Activated effector memory CD4-positive, alpha-beta T cell treated with Interleukin-2 at 50 U/mL for 16 hours (primary cell): ENCODE data around the gene EMC8.
"Not testable (repeated sequence)": the region's sequence is repeated elsewhere in the genome, so short reads cannot be mapped to it uniquely, and the experiment has no call there.

Source experiments
- DNase-seq: peaks from one replicate; pipeline ENCODE4 v3.0.0-alpha.2; 2020

The EMC8 gene

GRCh38 chr16:85834741-85835140 is 35.4 kb upstream of the EMC8 start:
- DNase-seq, result no peak

DNA sequence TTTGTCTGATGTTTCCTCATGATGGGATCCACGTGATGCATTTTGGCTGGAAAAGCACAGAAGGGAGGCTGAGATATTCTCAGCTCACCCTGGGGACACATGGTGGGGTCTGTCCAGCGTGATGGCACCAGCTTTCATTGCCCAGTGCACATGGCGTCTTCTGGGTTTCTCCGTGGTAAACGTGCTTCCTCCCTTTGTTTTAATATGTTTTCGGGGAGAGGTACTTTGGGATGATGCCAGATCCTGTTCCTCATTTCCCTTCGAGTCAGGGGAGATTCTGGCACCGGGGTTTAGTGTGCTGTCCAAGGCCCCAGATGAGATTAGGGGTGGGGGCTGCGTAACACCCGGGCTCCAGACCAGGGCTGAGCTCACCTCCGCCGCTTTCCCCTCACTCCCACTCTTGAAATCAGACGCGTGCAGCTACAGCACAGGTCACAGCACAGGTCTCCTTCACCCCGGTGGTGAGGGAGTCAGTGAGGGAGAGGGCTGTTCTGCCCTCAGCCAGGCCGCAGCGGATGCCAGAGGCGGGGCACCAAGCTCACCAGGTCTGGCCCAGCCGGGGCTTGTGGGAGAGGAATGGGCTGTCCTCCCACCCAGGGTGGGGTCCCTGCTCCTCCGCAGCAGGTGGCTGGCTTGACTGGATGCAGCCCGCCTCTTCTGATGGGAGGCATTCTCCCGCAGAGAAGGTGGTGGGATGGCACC is 34.0 kb upstream of the EMC8 start:
- no peak for DNase-seq

DNA sequence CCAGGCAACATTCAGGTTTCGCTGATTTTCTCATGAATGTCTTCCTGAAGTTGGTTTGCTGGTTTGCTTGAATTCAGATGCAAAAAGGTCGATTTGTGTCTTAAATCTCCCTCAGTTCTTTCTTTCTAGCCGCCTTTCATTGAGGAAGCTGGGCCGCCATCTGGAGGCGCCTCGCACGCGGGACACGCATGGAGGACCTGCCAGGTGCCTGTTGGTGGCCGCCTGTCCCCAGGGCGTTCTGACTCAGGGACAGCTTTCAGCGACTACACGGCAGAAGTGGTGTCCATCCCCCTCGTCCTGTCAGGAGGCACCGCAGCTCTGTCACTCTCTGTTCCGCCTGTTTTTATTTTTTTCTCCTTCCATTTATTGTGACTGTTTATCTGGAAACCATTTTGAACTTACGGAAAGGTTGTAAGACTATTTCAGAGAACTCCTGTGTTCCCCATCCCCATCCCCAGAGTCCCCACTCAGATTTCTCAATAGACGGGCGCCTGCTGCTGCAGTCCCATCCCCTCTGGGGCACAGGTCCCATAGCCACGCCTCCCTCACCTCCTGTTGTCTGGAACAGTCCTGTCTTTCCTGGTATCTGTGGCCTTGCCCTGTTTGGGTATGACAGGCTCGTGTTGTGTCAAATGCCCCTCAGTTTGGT is 33.4 kb upstream of the EMC8 start:
- DNase-seq, result no peak

DNA sequence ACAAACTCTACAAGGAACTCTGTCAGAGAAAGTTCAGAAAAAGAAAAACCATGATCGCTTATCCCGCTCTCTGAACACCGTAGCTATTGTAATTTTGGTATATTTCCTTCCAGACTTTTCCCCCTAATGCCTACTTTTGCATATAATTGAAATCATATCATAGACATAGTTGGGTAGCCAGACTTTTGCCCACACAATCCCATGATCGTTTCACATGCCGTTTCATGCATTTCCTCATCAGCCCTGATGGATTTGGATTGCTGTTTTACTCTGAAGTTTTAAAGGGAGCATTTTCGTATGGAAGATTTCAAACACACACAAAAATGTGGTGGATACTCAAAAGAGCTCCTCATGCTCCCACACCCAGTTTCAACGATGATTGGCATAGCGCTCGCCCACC is 31.5 kb upstream of the EMC8 start:
- DNase-seq, result no peak

DNA sequence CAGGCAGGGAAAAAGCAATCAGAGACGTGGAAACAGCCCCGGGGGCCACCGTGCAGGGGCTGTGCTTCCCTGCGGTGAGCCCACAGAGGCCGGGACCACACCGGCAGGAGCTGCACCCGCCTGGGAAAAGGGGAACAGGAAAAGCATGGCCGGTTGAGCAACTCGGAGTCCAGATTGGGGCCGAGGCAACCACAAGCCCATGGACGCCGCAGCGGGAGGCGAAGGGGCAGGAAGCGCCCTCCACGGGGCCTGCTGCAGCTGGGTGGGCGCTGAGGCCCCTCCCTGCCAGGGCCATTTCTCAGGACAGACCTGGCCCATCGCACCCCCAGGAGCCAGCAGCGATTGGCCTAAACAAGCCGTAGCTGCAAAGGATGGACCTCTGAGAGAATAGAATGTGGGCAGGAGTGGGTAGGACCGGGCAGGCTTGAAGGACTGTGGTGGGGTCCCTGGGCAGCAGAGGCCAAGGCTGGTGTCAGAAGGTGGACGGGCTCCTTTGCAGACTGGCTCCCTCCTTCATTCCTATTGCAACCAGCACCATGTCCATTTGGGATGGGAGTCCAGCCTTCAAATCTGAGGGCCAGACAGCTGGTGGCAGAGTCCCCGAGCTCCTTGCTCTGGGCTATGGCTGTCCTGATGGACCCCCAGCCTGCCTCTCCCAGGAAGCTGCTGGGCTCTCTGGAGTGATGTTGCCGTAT is 30.6 kb upstream of the EMC8 start:
- no peak for DNase-seq

DNA sequence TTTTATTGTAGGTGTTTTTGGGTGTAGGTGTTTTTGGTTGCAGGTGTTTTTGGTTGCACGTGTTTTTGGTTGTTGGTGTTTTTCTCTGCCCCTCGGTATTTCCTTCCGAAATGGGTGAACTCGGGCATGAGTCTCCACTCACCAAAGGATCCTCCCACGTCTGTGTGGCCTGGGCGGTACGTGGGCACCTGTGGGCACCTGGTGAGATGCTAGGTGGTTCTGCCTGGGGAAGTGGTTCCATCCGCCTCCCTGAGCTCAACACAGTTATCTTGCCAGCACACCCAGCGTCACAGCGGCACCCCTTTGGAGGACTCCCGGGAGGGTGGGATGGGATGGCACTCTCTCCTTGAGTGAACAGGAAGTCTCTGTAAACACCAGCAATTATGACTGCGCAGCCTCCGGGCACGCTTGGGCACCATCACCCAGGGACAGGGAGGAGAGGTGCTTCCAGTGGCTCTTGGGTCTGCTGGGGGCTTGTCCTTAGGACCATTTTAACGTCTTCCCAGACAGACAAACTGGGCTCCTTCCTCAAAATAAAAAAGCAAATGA is 29.9 kb upstream of the EMC8 start:
- no peak for DNase-seq

DNA sequence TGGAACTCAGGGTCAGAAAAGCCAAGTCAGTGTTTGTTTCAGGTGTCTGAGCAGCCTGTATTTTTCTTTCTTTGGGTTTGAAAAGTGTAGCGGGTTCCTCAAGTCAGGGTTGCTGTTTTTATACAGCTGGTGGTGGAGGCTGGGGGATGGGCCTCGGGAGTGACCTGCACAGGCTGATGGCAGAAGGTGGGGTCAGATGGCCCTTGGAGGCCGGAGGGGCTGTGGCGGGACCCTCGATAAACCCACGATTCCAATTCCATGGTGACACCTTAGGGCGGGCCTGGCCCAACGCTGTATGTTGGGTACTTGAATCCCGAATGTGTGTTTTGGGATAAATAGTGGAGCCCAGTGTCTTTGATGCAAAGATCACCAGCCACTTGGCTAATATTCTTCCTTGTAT is 28.8 kb upstream of the EMC8 start:
- no peak for DNase-seq

DNA sequence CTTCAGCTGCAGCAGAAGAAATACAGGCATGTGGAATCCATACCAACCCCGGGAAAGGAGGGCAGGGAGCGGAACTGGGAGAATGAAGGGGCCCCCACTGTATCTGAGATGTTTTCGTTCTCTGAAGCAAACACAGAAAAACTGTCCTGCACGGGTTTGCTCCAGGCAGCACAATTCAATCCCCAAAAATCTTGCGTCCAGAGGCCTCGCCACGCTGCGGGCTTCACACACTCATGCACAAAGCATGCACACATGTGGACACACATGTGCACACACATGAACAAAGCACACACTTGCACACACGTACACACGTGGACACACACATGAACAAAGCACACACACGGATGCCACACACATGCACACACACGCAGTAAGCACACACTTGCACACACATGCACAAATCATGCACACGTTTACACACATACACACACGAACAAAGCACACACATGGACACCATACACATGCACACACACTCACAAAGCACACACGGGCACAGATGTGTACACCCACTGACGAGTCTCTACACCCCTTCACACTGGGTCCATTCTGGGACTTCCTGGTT is 27.4 kb upstream of the EMC8 start:
- no peak for DNase-seq

- no peak for DNase-seq
Observed at GRCh38 chr16:85825326-85825725, 26.0 kb upstream of the EMC8 start.

DNA sequence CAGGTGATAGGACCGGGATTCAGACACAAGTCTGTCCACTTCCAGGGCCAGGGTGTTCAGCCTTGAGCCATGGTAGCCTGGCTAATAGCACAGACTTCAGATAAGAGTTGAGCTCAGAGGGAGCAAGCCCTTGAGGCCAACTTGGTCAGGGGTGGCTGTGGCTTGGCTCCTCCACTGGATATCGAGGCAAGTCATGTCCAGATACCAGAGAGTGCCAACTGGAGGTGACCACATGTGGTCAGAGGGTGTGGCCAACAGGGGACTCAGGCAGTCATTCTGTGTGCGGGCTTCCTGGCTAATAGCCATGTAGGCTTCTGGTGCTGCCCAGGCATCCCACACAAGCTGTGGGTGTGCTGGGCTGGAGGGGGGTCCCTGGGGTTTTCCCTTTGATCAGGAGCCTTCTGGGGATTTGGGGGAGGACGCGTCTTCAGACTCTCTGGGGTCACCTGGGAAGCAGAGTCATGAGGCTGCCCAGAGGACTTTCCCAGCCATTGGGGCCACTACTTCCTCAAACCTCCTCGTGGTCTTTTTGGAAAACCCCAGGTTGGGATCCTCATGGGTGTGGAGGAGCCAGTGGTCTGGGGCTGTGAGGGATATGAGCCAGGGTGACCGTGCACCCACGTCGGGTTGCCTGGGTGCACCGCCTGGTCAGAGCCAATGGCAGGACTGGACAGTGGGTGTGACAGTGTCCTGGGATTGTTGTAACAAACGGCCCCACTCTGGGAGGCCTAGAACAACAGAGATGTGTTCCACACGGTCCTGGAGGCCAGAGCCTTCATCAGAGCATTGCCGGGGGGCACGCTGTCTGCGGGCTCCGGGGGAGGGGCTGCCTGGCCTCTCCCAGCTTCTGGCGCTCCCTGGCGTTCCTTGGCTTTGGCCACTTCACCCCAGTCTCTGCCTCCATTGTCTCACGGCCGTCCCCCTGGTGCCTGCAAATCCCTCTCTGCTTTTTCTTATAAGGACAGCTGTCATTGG is 25.1 kb upstream of the EMC8 start:
- no peak for DNase-seq

- DNase-seq, result no peak
Observed at GRCh38 chr16:85823328-85823920, 24.1 kb upstream of the EMC8 start.

DNA sequence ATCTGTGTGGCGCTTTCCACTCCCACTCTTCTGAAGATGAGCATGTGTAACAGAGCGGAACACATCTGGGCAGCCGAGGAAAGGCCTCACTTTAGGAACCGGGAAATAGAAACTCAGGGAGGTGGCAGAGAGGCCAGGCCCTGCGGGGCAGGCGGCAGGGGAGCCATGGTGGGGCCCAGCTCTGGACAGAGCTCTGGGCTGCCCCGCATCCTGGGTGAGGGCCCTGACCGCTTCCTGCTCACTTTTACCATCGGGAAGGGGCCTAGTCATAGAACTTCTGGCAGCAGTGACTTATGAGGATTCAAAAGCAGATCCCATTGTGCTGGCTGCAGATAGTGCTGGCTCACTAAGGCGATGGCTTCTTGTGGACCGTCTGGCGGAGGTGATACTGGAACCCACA is 22.8 kb upstream of the EMC8 start:
- DNase-seq, result no peak

DNA sequence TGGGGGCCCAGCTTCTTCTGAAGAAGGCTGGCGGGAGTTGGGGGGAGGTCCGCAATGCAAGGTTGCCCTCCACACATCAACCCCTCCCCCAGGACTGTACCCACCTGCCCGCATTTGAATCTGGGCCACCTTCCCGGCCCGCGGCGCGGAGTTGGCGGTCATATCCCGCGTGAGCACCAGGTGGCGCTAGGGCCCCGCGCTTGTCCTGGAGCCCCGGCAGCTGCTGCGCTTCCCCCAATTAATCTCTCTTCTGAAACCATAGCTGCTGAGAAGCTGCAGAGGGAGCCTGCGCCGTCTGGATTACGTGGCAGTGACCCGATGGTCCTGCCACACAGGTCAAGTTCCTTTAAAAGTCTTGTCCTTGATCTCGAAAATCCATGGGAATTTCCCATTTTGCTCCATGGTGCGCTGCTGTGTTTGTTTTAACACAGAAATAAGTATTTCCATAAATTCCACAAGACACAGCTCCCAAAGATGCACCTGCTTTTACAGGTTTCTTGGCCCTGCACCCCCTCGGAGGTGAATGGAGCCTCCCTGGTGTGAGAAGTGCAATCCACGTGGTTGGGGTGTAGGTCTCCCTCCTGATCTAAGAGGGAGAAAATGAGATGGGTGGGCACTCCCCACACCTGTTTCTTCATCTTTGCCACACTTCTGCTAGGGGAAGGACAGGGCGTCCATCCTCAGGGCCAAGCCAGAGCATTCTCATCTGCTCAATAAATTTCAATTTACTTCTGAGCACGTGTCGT is 22.2 kb upstream of the EMC8 start:
- peak; percentile 56 for DNase-seq

DNA sequence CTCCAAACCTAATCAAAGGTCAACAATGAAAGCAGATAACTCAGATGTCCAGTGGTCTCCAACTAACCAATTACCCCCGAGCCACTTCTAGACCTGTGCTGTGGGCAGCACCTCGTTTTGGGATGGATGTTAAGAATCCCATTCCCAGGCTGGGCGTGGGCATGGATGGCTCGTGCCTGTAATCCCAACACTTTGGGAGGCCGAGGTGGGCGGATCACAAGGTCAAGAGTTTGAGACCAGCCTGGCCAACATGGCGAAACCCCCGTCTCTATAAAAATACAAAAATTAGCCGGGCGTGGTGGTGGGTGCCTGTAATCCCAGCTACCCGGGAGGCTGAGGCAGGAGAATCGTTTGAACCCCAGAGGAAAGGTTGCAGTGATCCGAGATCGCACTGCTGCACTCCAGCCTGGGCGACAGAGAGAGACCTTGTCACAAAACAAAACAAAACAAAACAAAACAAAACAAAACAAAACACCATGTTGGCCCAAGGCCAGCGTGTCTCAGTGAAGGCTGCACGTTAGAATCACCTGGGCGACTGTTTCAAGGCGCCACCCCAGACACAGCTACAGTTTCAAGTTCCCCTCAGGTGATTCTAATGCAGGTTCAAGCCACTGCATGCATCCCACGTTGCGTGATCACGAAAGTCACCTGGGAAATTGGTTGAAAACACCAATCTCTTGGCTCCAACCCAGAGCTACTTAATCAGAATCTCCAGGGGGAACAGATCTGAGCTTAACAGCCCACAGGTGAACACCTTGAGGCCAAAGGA is 21.4 kb upstream of the EMC8 start:
- no peak for DNase-seq

DNA sequence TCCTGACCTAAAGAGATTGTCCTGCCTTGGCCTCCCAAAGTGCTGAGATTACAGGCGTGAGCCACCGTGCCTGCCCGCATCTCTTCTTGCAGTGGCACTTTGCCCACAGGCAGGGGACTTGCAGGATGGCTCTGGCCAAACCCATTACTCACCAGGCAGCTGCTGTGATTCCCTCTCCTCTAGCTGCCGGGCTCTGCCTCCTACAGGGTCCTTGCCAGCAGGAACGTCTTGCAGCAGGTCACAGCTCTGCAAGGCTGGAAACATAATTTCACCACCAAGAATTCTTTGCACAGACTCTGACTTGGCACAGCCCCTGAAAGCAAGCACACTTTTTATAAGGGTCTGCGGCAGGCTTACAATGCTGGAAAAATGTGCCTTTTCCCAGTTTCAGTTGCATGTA is 20.4 kb upstream of the EMC8 start:
- no peak for DNase-seq

DNA sequence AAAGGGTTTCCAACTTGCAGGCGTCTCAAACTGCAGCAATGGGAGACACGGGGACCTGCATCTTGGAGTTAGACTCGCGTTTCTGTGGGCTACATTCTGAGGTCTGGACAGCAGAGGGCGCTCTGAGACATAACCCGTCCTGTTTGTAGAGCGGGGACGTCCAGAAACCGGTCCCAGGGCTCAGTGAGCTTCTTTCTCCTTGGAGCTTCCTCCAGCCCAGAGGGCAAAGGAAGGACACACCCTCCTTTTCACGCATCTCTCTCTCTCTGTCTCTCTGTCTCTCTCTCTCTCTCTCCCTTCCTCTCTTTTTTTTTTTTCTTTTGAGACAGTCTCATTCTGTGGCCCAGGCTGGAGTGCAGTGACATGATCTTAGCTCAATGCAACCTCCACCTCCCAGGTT is 19.9 kb upstream of the EMC8 start:
- DNase-seq, result peak; percentile 71

DNA sequence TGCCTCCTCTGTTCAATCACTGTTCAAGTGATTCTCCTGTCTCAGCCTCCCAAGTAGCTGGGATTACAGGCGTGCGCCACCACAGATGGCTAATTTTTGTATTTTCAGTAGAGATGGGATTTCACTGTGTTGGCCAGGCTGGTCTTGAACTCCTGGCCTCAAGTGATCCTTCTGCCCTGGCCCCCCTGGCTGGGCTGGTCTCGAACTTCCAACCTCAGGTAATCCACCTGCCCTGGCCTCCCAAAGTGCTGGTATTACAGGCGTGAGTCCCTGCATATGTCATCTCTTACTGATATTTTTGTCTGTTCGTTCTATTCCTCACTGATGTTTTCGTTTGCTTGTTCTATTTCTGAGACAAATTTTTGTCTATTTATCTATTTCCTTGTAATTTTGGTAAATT is 17.9 kb upstream of the EMC8 start:
- DNase-seq, result not testable (repeated sequence)

DNA sequence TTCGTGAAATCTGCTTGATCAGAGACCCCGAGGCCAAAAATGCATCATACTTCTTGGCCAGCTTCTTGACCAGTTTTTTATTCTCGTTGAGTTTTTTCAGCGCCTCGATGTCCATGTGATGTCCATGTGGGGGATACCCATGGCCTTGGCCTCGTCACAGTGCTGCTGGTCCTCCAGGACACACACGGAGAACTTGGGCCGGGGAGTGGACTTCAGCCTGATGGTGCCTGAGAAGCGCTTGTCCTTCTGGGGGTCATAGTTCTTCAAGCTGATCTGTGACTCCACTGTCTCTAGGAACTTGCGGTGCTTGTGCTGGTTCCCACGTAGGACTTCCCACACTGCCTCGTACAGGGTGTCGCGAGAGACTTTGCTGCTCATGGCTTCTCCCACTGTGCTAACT is 16.8 kb upstream of the EMC8 start:
- DNase-seq, result no peak

- no peak for DNase-seq
Observed at GRCh38 chr16:85812811-85813700, 13.7 kb upstream of the EMC8 start.
